Liver (tissue), 9 donors: ENCODE data around the gene EXOC6B. TPM values are rescaled to one million over a fixed set of nuclear protein-coding genes. Genes with fewer than 3 reads are reported as not detected.

Experiments used
- DNase-seq: peaks from one replicate; pipeline ENCODE4 v3.0.0-alpha.2; 2017; ENCODE audit warnings: low spot score
- H3K27ac ChIP-seq, 2 donors: one replicate each; pipeline ENCODE4 v1.7.0; 2013; ENCODE audit warnings: inconsistent platforms in 2 of 2, low read length in 2 of 2, control low read depth in 1 of 2, low read depth in 1 of 2, mild to moderate bottlenecking in 1 of 2
- H3K27me3 ChIP-seq, 4 donors: one replicate each; pipeline versions ENCODE4 v1.6.1 to v1.7.0; 2013; ENCODE audit warnings: low read length in 3 of 4, inconsistent platforms in 1 of 4, mild to moderate bottlenecking in 1 of 4, moderate library complexity in 1 of 4; ENCODE audit not compliant: control insufficient read depth in 4 of 4, insufficient read depth in 4 of 4
- H3K36me3 ChIP-seq, 4 donors: one replicate each; pipeline versions ENCODE4 v1.6.1 to v1.7.0; 2013; ENCODE audit warnings: low read length in 3 of 4, mild to moderate bottlenecking in 3 of 4, low read depth in 1 of 4, moderate library complexity in 1 of 4; ENCODE audit not compliant: control insufficient read depth in 4 of 4, insufficient read depth in 3 of 4
- H3K4me1 ChIP-seq, 4 donors: one replicate each; pipeline versions ENCODE4 v1.6.1 to v1.7.0; 2013; ENCODE audit warnings: low read length in 3 of 4, mild to moderate bottlenecking in 3 of 4, moderate library complexity in 1 of 4; ENCODE audit not compliant: control insufficient read depth in 4 of 4, insufficient read depth in 4 of 4
- H3K4me3 ChIP-seq, 3 donors: one replicate each; pipeline versions ENCODE4 v1.6.1 to v1.7.0; 2013; ENCODE audit warnings: low read length in 3 of 3, control low read depth in 1 of 3, low read depth in 1 of 3, mild to moderate bottlenecking in 1 of 3
- H3K9ac ChIP-seq, 2 donors: one replicate each; pipeline ENCODE4 v1.7.0; 2013; ENCODE audit warnings: low read length in 2 of 2, mild to moderate bottlenecking in 2 of 2, moderate library complexity in 2 of 2, control low read depth in 1 of 2, low read depth in 1 of 2
- H3K9me3 ChIP-seq, 4 donors: one replicate each; pipeline versions ENCODE4 v1.6.1 to v1.7.0; 2013; ENCODE audit warnings: low read length in 3 of 4; ENCODE audit not compliant: control insufficient read depth in 4 of 4
- EGR1 ChIP-seq, 2 donors: IDR thresholded peaks; 2 replicates each; pipeline ENCODE4 v1.6.1; 2016 to 2018; ENCODE audit warnings: antibody characterized with exemption in 2 of 2, low read depth in 2 of 2
- FOXA1 ChIP-seq: IDR thresholded peaks from 2 replicates; pipeline ENCODE4 v1.6.1; 2016; ENCODE audit warnings: antibody characterized with exemption
- FOXA2 ChIP-seq: IDR thresholded peaks from 2 replicates; pipeline ENCODE4 v1.6.1; 2016; ENCODE audit warnings: antibody characterized with exemption
- GABPA ChIP-seq, 2 donors: IDR thresholded peaks in 1 of 2; conservative IDR thresholded peaks in 1 of 2; 2 replicates each; pipeline ENCODE4 v1.6.1; 2016; ENCODE audit warnings: antibody characterized with exemption in 2 of 2, mild to moderate bottlenecking in 1 of 2, moderate library complexity in 1 of 2
- HNF4A ChIP-seq, 2 donors: conservative IDR thresholded peaks; 2 replicates each; pipeline ENCODE4 v1.6.1; 2016; ENCODE audit warnings: antibody characterized with exemption in 2 of 2, mild to moderate bottlenecking in 2 of 2
- HNF4G ChIP-seq: IDR thresholded peaks from 2 replicates; pipeline ENCODE4 v1.6.1; 2016; ENCODE audit warnings: antibody characterized with exemption
- JUND ChIP-seq, 2 donors: IDR thresholded peaks; 2 replicates each; pipeline ENCODE4 v1.6.1; 2016; ENCODE audit warnings: antibody characterized with exemption in 2 of 2
- NR2F2 ChIP-seq: IDR thresholded peaks from 2 replicates; pipeline ENCODE4 v1.6.1; 2016; ENCODE audit warnings: antibody characterized with exemption
- RAD21 ChIP-seq, 2 donors: IDR thresholded peaks; 2 replicates each; pipeline ENCODE4 v1.6.1; 2016; ENCODE audit warnings: antibody characterized with exemption in 2 of 2, mild to moderate bottlenecking in 2 of 2
- RXRA ChIP-seq, 2 donors: IDR thresholded peaks; 2 replicates each; pipeline ENCODE4 v1.6.1; 2017 to 2018; ENCODE audit warnings: antibody characterized with exemption in 2 of 2, mild to moderate bottlenecking in 1 of 2
- SP1 ChIP-seq: IDR thresholded peaks from 2 replicates; pipeline ENCODE4 v1.6.1; 2018; ENCODE audit warnings: antibody characterized with exemption, mild to moderate bottlenecking
- TAF1 ChIP-seq: conservative IDR thresholded peaks from 2 replicates; pipeline ENCODE4 v1.6.1; 2016; ENCODE audit warnings: antibody characterized with exemption, mild to moderate bottlenecking
- YY1 ChIP-seq: IDR thresholded peaks from 2 replicates; pipeline ENCODE4 v1.6.1; 2016; ENCODE audit warnings: antibody characterized with exemption, mild to moderate bottlenecking
- WGBS: extraction: QIAGEN DNeasy Blood & Tissue Kit; methylation state at CpG from one replicate; pipeline ENCODE4 v1.1.7; 2013; 5-methylcytosine and 5-hydroxymethylcytosine counted together
- polyA plus RNA-seq, 2 donors: library from polyadenylated mRNA; stranded (reverse) in 1 of 2; unstranded in 1 of 2; fragments of 200-250 nt in 1 of 2; fragments of >200 nt in 1 of 2; fragmentation: Nextera tagmentation in 1 of 2; extraction: Ambion mirVana in 1 of 2; gene quantifications; one replicate each; pipeline versions ENCODE4 v1.2.1 to v1.2.3, GENCODE V29; 2013 to 2015
- total RNA-seq, 2 donors: library from RNA; depleted of rRNA; stranded (reverse); fragments of >200 nt; gene quantifications; one replicate each; pipeline ENCODE4 v1.2.3, GENCODE V29; 2014
- TF ChIP-seq, protein P1 (sequence below): IDR thresholded peaks from 2 replicates; pipeline ENCODE4 v1.6.1; 2016; ENCODE audit warnings: antibody characterized with exemption
- TF ChIP-seq, protein P2 (sequence below): IDR thresholded peaks from 2 replicates; pipeline ENCODE4 v1.6.1; 2016; ENCODE audit warnings: antibody characterized with exemption, mild to moderate bottlenecking
- TF ChIP-seq, protein P3 (sequence below): fragments of 150-350 bp; IDR thresholded peaks from 2 replicates; pipeline ENCODE4 v1.5.1; 2017; ENCODE audit warnings: improper control_type of control experiment, low read depth, low read length; ENCODE audit not compliant: missing input control
- TF ChIP-seq, protein P4 (sequence below): IDR thresholded peaks from 2 replicates; pipeline ENCODE4 v1.6.1; 2016; ENCODE audit warnings: antibody characterized with exemption
- TF ChIP-seq, protein P5 (sequence below): IDR thresholded peaks from 2 replicates; pipeline ENCODE4 v1.6.1; 2016; ENCODE audit warnings: antibody characterized with exemption
- donor health status: healthy.
- donor health status: healthy.
- donor health status: healthy.
- donor health status: healthy.
- donor health status: healthy.

EXOC6B gene
- total and polyA plus RNA-seq, 4 donors, result 1.7 to 9.5 (median 5.5) TPM

DNA sequence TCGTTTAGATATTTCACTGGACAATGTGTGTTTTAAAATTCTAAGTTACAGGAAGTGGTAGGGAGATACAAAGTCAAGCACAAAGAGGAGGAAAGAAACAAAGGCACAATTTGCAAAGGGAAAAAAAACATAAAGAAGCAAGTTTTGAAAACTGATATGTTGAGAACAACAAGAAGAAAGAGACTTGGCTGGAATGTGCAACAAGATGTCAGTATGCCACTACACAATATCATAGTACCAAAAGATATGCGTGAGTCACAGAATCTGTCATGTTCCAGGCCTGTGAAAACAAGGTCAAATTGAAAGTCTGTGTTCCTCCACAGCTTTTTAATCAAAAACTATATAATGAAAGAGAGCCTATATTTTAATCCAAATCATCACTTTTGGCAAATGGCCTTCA is 12.0 kb downstream of the EXOC6B start:
- no peaks in the 10 kb centered on the region for H3K9me3 ChIP-seq
- no peak overlapping the region for H3K27ac ChIP-seq
- no peaks in the 10 kb centered on the region for H3K36me3 ChIP-seq
- no peak for TF ChIP-seq NR2F2
- TF ChIP-seq, protein P1, sequence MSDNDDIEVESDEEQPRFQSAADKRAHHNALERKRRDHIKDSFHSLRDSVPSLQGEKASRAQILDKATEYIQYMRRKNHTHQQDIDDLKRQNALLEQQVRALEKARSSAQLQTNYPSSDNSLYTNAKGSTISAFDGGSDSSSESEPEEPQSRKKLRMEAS, result no peak
- TF ChIP-seq RAD21 (IDR thresholded peaks at IDR 0.05), result no peak
- TF ChIP-seq FOXA1, result no peak
- no peak for TF ChIP-seq HNF4G
- no peak for TF ChIP-seq EGR1 (IDR thresholded peaks at IDR 0.05; ENCODE audit: low read depth in 2 of 2)
- TF ChIP-seq SP1, result no peak
- TF ChIP-seq, protein P2, sequence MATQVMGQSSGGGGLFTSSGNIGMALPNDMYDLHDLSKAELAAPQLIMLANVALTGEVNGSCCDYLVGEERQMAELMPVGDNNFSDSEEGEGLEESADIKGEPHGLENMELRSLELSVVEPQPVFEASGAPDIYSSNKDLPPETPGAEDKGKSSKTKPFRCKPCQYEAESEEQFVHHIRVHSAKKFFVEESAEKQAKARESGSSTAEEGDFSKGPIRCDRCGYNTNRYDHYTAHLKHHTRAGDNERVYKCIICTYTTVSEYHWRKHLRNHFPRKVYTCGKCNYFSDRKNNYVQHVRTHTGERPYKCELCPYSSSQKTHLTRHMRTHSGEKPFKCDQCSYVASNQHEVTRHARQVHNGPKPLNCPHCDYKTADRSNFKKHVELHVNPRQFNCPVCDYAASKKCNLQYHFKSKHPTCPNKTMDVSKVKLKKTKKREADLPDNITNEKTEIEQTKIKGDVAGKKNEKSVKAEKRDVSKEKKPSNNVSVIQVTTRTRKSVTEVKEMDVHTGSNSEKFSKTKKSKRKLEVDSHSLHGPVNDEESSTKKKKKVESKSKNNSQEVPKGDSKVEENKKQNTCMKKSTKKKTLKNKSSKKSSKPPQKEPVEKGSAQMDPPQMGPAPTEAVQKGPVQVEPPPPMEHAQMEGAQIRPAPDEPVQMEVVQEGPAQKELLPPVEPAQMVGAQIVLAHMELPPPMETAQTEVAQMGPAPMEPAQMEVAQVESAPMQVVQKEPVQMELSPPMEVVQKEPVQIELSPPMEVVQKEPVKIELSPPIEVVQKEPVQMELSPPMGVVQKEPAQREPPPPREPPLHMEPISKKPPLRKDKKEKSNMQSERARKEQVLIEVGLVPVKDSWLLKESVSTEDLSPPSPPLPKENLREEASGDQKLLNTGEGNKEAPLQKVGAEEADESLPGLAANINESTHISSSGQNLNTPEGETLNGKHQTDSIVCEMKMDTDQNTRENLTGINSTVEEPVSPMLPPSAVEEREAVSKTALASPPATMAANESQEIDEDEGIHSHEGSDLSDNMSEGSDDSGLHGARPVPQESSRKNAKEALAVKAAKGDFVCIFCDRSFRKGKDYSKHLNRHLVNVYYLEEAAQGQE, result no peak
- TF ChIP-seq GABPA (IDR thresholded peaks at IDR 0.05 in 1 of 2, conservative IDR thresholded peaks at IDR 0.05 in 1 of 2), result no peak
- TF ChIP-seq FOXA2, result no peak
- TF ChIP-seq, protein P3, sequence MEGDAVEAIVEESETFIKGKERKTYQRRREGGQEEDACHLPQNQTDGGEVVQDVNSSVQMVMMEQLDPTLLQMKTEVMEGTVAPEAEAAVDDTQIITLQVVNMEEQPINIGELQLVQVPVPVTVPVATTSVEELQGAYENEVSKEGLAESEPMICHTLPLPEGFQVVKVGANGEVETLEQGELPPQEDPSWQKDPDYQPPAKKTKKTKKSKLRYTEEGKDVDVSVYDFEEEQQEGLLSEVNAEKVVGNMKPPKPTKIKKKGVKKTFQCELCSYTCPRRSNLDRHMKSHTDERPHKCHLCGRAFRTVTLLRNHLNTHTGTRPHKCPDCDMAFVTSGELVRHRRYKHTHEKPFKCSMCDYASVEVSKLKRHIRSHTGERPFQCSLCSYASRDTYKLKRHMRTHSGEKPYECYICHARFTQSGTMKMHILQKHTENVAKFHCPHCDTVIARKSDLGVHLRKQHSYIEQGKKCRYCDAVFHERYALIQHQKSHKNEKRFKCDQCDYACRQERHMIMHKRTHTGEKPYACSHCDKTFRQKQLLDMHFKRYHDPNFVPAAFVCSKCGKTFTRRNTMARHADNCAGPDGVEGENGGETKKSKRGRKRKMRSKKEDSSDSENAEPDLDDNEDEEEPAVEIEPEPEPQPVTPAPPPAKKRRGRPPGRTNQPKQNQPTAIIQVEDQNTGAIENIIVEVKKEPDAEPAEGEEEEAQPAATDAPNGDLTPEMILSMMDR, result no peak
- TF ChIP-seq, protein P4, sequence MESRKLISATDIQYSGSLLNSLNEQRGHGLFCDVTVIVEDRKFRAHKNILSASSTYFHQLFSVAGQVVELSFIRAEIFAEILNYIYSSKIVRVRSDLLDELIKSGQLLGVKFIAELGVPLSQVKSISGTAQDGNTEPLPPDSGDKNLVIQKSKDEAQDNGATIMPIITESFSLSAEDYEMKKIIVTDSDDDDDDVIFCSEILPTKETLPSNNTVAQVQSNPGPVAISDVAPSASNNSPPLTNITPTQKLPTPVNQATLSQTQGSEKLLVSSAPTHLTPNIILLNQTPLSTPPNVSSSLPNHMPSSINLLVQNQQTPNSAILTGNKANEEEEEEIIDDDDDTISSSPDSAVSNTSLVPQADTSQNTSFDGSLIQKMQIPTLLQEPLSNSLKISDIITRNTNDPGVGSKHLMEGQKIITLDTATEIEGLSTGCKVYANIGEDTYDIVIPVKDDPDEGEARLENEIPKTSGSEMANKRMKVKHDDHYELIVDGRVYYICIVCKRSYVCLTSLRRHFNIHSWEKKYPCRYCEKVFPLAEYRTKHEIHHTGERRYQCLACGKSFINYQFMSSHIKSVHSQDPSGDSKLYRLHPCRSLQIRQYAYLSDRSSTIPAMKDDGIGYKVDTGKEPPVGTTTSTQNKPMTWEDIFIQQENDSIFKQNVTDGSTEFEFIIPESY, result no peak
- TF ChIP-seq JUND (IDR thresholded peaks at IDR 0.05), result no peak
- TF ChIP-seq TAF1, result no peak
- no peak for TF ChIP-seq YY1
- TF ChIP-seq, protein P5, sequence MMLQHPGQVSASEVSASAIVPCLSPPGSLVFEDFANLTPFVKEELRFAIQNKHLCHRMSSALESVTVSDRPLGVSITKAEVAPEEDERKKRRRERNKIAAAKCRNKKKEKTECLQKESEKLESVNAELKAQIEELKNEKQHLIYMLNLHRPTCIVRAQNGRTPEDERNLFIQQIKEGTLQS, result no peak
- no peak for TF ChIP-seq HNF4A (conservative IDR thresholded peaks at IDR 0.05)
- TF ChIP-seq RXRA (IDR thresholded peaks at IDR 0.05), result no peak
- H3K4me1 ChIP-seq, result no peaks in the 10 kb centered on the region
- H3K27me3 ChIP-seq, result no peaks in the 10 kb centered on the region
- H3K4me3 ChIP-seq, result no peak overlapping the region
- no peak for DNase-seq
- WGBS, result 75% methylated on average over 2 of the region's 2 CpGs
- no peak overlapping the region for H3K9ac ChIP-seq

DNA sequence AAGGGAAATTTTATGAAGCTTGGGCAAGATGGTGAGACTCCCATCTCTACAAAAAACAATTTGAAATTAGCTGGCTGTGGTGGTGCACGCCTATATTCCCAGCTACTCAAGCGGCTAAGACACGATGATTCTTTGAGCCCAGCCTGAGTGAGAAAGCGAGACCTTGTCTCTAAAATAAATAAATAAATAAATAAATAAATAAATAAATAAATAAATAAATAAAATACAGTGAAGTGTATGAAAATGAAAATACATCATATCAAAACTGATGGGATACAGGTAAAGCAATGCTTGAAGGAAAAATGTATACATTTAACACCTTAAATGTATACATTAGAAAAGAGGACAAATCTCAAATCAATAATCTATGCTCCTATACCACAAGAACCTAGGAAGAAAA is 15.7 kb downstream of the EXOC6B start:
- H3K4me1 ChIP-seq, result no peaks in the 10 kb centered on the region
- 98% methylated on average over 4 of the region's 4 CpGs for WGBS
- no peaks in the 10 kb centered on the region for H3K9me3 ChIP-seq
- H3K27ac ChIP-seq, result no peak overlapping the region
- H3K27me3 ChIP-seq, result no peaks in the 10 kb centered on the region
- no peaks in the 10 kb centered on the region for H3K36me3 ChIP-seq
- no peak for DNase-seq
- no peak overlapping the region for H3K9ac ChIP-seq
- H3K4me3 ChIP-seq, result no peak overlapping the region
- TF ChIP-seq, protein P1, result no peak
- TF ChIP-seq JUND (IDR thresholded peaks at IDR 0.05), result no peak
- no peak for TF ChIP-seq SP1
- no peak for TF ChIP-seq EGR1 (IDR thresholded peaks at IDR 0.05; ENCODE audit: low read depth in 2 of 2)
- no peak for TF ChIP-seq FOXA2
- TF ChIP-seq NR2F2, result no peak
- no peak for TF ChIP-seq RXRA (IDR thresholded peaks at IDR 0.05)
- TF ChIP-seq, protein P2, result no peak
- TF ChIP-seq YY1, result no peak
- TF ChIP-seq RAD21 (IDR thresholded peaks at IDR 0.05), result no peak
- no peak for TF ChIP-seq GABPA (IDR thresholded peaks at IDR 0.05 in 1 of 2, conservative IDR thresholded peaks at IDR 0.05 in 1 of 2)
- no peak for TF ChIP-seq TAF1
- TF ChIP-seq HNF4A (conservative IDR thresholded peaks at IDR 0.05), result no peak
- no peak for TF ChIP-seq HNF4G
- TF ChIP-seq FOXA1, result no peak
